T-helper 1 cell treated with Interleukin-12 subunit alpha and Interleukin-12 subunit beta and Interleukin-4 antibody, amounts not matched to agents 30 μg/mL and 1 μg/mL, for 36 hours (primary cell): Measurements from ENCODE around the gene TRMT112.
A peak's percentile ranks its signal among the peaks of the same experiment; 100 is the strongest.

Experiments
- H3K27ac Mint-ChIP-seq: one replicate; pipeline ENCODE4 v1.8.0; 2021; ENCODE audit warnings: mild to moderate bottlenecking, mixed read lengths
- H3K27me3 Mint-ChIP-seq: one replicate; pipeline ENCODE4 v1.8.0; 2021; ENCODE audit warnings: low read depth, mixed read lengths
- H3K36me3 Mint-ChIP-seq: one replicate; pipeline ENCODE4 v1.8.0; 2021; ENCODE audit warnings: low read depth, mixed read lengths
- H3K4me1 Mint-ChIP-seq: one replicate; pipeline ENCODE4 v1.8.0; 2021; ENCODE audit warnings: low read depth, mixed read lengths
- H3K4me3 Mint-ChIP-seq: one replicate; pipeline ENCODE4 v1.8.0; 2021; ENCODE audit warnings: mild to moderate bottlenecking, moderate library complexity, mixed read lengths
- H3K9me3 Mint-ChIP-seq: one replicate; pipeline ENCODE4 v1.8.0; 2021; ENCODE audit warnings: mixed read lengths

Gene TRMT112

DNA sequence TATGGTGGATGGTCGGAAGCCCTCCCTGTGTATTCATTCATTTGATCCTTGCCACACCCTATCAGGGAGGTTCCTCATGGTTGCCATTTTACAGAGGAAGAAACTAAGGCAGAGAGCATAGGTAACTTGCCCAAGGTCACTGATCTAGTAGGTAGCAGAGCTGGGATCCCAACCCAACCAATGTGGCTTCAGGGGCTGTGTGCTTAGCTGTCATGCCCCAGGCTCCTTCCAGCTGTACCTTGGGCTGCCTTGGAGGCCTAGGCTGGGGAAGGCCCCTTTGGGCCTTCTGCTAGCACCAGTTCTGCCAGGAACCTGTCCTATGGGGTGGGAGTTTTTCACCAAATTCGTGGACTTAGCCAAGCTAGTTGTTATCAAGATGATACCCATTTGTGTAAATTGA, 41.5 kb downstream of the TRMT112 start:
- H3K27ac Mint-ChIP-seq = no peak overlapping the region
- H3K9me3 Mint-ChIP-seq = no peaks in the 10 kb centered on the region
- no peak overlapping the region for H3K4me3 Mint-ChIP-seq
- H3K4me1 Mint-ChIP-seq = peaks cover 9% of the 10 kb centered on the region
- H3K36me3 Mint-ChIP-seq = peaks cover 6% of the 10 kb centered on the region
- H3K27me3 Mint-ChIP-seq = no peaks in the 10 kb centered on the region

DNA sequence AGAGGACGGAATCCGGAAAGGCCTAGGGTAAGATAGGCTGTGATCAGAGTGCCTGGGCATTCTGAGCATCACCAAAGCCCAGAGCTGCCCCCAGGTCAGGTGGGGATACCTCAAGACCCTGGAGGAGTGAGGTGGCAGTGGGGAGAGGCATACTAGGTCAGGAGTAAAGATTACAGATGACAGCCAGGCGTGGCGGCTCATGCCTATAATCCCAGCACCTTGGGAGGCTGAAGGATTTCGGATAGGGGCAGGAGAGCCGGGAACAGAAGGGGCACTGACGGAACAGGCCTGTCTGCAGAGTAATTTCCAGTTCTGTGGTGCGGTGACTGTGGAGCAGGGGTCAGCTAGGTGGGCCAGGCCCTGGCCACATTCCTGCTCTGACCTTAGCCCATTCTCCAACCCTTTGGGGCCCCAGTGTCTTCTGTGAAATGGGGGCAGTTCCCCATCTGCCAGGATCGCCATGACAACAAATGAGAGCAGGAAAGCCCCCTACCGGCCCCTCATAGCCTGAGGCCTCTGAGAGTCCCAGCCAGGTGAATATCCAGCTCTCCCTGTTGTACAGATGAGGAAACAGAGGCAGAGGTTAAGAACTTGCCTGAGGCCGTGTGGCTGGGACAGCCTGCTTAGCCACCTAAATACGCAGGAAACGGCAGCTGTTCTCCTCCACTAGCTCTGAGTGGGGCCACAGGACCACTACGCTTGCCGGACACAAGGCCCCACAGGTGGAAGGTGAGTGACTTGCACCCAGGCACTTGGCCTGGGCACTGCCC, 42.1 kb downstream of the TRMT112 start:
- no peak overlapping the region for H3K27ac Mint-ChIP-seq
- H3K4me3 Mint-ChIP-seq = no peak overlapping the region
- no peaks in the 10 kb centered on the region for H3K9me3 Mint-ChIP-seq
- peaks cover 10% of the 10 kb centered on the region for H3K4me1 Mint-ChIP-seq
- H3K27me3 Mint-ChIP-seq = no peaks in the 10 kb centered on the region
- peaks cover 6% of the 10 kb centered on the region for H3K36me3 Mint-ChIP-seq

DNA sequence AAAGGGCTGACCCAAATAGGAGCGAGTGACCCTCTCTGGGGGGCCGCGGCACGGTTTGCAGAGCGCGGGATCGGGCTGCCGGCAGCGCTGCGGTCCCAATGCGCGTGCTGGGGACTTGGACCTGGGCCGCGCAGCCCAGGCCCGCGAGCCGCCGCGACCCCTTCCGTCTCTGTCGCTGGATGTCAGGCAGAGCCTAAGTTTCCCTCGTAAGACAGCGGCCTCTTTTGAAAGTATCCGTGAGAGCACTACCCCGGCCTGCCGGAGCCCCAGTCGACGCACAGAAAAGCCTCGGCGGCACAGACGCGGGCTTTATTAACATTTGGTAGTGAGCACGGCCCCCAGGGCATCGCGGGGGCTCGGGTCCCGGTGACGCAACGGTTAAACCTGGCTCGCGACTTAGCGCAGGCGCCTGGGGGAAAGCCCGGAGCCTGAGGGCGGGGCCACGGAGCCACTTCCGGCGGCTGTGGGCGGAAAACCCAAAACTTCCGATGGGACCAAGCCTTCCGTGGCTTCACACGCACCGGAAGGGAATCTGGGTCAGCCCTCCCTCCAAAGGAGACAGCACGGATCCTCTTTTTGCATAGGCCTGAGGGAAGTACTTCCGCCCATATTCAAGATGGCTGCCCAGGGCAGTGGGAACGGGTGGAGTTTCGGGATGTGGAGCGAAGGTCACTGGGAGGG, 47.7 kb downstream of the TRMT112 start:
- peaks cover 9% of the 10 kb centered on the region for H3K36me3 Mint-ChIP-seq
- peak overlapping the region; percentile 89 for H3K4me3 Mint-ChIP-seq
- H3K9me3 Mint-ChIP-seq = no peaks in the 10 kb centered on the region
- peak overlapping the region; percentile 99 for H3K27ac Mint-ChIP-seq
- H3K4me1 Mint-ChIP-seq = peaks cover 23% of the 10 kb centered on the region
- no peaks in the 10 kb centered on the region for H3K27me3 Mint-ChIP-seq

DNA sequence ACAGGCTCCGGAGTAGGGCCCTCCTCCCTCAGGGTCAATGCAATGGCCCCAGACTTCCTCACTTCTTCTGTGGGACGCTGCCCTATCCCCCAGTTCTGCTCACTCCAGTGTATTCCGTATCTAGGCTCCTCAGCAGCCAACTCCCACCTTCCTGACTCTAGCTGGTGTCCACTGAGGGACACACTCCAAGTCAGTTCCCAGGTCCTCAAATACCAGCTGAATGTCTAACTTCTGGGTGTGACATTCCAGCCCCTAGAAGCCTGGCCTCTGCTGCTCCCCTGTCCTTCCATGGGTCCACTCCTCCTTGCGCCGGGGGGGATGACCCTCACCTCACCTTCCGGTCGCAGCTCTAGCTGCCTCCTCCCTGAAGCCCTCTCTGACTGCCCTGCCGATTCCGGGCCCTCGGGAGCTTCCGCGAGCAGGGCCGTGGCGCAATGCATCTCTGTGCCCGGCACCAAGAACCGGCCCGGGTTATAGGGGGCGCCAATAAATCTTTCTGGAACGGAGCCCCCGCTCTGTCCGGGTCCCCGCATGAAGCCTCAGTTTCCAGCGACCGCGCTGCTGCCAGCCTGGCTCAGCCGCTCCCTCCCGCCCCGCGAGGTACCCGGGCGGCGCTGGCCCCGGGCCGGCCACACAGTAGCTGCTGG, 48.3 kb downstream of the TRMT112 start:
- H3K9me3 Mint-ChIP-seq = no peaks in the 10 kb centered on the region
- H3K36me3 Mint-ChIP-seq = peaks cover 9% of the 10 kb centered on the region
- H3K4me3 Mint-ChIP-seq = peak overlapping the region; percentile 89
- H3K4me1 Mint-ChIP-seq = peaks cover 23% of the 10 kb centered on the region
- no peaks in the 10 kb centered on the region for H3K27me3 Mint-ChIP-seq
- peak overlapping the region; percentile 99 for H3K27ac Mint-ChIP-seq

DNA sequence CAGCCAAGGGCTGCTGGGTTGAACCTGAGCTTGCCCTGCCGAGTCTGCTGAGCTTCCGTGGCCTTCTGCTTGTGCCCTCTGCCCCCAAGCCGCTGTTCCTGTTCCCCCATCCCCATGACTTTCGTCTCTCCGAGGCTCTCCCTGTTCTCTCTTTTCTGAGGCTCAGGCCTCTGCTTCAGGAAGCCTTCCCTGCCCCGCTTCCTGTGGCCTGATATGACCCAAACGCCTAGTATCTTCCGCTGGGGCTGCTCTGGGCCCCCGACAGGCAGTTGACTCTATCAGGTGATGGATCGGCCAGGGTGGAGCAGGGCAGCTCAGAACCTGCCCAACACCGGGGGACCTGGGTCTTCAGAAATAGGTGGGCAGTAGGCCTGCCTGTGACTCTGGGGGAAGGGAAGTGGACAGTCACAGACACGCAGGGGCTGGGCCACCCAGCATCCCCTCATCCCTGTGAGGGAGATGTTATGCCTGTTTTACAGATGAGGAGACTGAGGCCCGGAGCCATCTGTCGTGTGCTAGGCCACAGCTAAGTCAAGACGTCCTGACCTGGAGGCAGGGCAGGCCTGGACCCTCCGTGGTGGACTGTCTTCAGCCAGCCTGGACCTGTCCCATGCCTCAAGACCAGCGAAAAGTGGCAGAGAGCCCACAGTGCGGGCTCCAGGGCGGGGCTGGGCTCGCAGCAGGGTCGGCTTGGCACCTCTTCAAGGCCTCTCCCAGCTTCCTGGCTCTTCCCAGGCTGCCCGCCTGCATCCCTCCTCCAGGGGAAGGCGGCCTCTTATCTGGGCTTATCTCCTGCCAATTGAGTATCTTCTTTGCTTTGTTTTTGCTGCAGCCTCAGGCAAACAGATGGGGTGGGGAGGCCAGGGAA, 49.1 kb downstream of the TRMT112 start:
- peak overlapping the region; percentile 99 for H3K27ac Mint-ChIP-seq
- H3K27me3 Mint-ChIP-seq = no peaks in the 10 kb centered on the region
- peak overlapping the region; percentile 89 for H3K4me3 Mint-ChIP-seq
- H3K4me1 Mint-ChIP-seq = peaks cover 21% of the 10 kb centered on the region
- peaks cover 10% of the 10 kb centered on the region for H3K36me3 Mint-ChIP-seq
- H3K9me3 Mint-ChIP-seq = no peaks in the 10 kb centered on the region

DNA sequence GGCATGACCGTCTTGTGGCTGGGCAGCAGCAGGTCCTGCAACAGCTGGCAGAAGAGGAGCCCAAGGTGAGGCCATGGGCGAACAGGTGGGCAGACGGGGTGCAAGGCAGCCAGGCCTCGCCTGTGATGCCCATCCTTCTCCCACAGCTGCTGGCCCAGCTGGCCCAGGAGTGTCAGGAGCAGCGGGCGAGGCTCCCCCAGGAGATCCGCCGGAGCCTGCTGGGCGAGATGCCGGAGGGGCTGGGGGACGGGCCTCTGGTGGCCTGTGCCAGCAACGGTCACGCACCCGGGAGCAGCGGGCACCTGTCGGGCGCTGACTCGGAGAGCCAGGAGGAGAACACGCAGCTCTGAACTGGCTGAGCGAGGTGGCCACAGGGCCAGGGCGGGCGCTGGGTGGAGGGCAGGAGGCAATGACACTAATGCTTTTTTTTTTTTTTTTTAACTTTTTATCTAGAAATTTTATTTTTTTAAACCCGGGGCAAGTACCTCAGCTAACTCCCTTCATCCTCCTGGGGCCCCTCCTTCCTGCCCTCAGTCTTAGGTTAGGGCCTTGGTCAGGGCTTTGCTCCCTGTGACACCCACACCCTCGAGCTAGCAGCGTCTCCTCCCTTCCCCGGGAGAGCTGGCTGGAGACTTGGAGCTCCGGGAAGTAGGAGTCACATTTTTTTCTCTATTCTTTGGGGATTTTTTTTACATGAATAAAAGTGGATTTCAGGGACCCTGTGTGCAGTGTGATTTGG, 50.0 kb downstream of the TRMT112 start:
- Mint-ChIP-seq H3K4me3 (no peak overlapping the region), H3K27ac (no peak overlapping the region), H3K27me3 (no peaks in the 10 kb centered on the region), H3K36me3 (peaks cover 13% of the 10 kb centered on the region), H3K4me1 (peaks cover 20% of the 10 kb centered on the region), H3K9me3 (no peaks in the 10 kb centered on the region)
